HCT116 (cell line): Measurements from ENCODE around the gene NXF3. TPM values are rescaled to one million over a fixed set of nuclear protein-coding genes. Genes with fewer than 3 reads are reported as not detected.

Experiments
- ATAC-seq: fragments of 200-7000 bp; cut with Tn5 transposase; 2 replicates; pipeline ENCODE4 v1.9.1; 2020; ENCODE audit warnings: mild to moderate bottlenecking, moderate library complexity
- BruUV-seq: library from RNA; stranded (reverse); fragments of 400-500 nt; replicated peaks from 2 replicates; lab custom pipeline; 2021; lab: Mats Ljungman, UMichigan
- CTCF ChIA-PET: fragments of 300-600 bp; sonication (Branson Sonifier 250); formaldehyde crosslinking; loops from one replicate; lab custom pipeline; 2021; ENCODE audit warnings: antibody characterized with exemption; lab: Charles Lee
- POLR2A ChIA-PET: fragments of 300-600, 350-600 bp; sonication (Branson Sonifier 250); formaldehyde crosslinking; loops from one replicate; lab custom pipeline; 2021; ENCODE audit warnings: antibody characterized with exemption; lab: Charles Lee
- RAD21 ChIA-PET, 2 experiments: fragments of 300-600 bp; sonication (Branson Sonifier 250); formaldehyde crosslinking; loops; one replicate each; lab custom pipeline; 2023; ENCODE audit warnings: low total read pairs in 2 of 2; ENCODE audit not compliant: uncharacterized antibody in 2 of 2, unreplicated experiment in 2 of 2, low non-redundant PET in 1 of 2; lab: Charles Lee
- DNase-seq: peaks from one replicate; pipeline ENCODE4 v3.0.0-alpha.2; 2010; ENCODE audit warnings: low read depth, low spot score
- H2AFZ ChIP-seq: fragments of 200-600 bp; shearing (Covaris generic), sonication (generic); 2 replicates; pipeline ENCODE4 v1.6.1; 2017; ENCODE audit warnings: low read depth, mixed run types, mixed read lengths, antibody characterized with exemption, low read length; ENCODE audit not compliant: poor library complexity, severe bottlenecking
- H3K27ac ChIP-seq: 2 replicates; pipeline ENCODE4 v1.5.1; 2012; ENCODE audit warnings: low read depth, low read length
- H3K27me3 ChIP-seq: fragments of 200-600 bp; sonication (generic); 2 replicates; pipeline ENCODE4 v1.6.1; 2016; ENCODE audit warnings: mixed run types, low read length, mixed read lengths; ENCODE audit not compliant: insufficient read depth
- H3K36me3 ChIP-seq, 2 experiments: fragments of 200-500 bp in 1 of 2; fragments of 200-600 bp in 1 of 2; sonication (Bioruptor generic) in 1 of 2; sonication (generic) in 1 of 2; 2 replicates each; pipeline versions ENCODE4 v1.5.1 to v1.6.1; 2014 to 2016; ENCODE audit warnings: low read length in 2 of 2, inconsistent platforms in 1 of 2, mixed read lengths in 1 of 2, mixed run types in 1 of 2; ENCODE audit not compliant: insufficient read depth in 2 of 2, control insufficient read depth in 1 of 2
- H3K4me1 ChIP-seq, 2 experiments: fragments of 200-600 bp in 1 of 2; sonication (generic) in 1 of 2; 2 replicates each; pipeline versions ENCODE4 v1.5.1 to v1.6.1; 2012 to 2017; ENCODE audit warnings: low read length in 2 of 2, inconsistent platforms in 1 of 2, mild to moderate bottlenecking in 1 of 2, mixed read lengths in 1 of 2, mixed run types in 1 of 2, moderate library complexity in 1 of 2; ENCODE audit not compliant: insufficient read depth in 2 of 2, control insufficient read depth in 1 of 2
- H3K4me2 ChIP-seq: fragments of 200-600 bp; sonication (generic); 2 replicates; pipeline ENCODE4 v1.6.1; 2017; ENCODE audit warnings: mixed run types, low read length, mixed read lengths
- H3K4me3 ChIP-seq, 2 experiments: fragments of 200-600 bp in 1 of 2; sonication (generic) in 1 of 2; replicated peaks in 1 of 2; 2 replicates each; pipeline ENCODE4 v1.5.1; 2011 to 2016; ENCODE audit warnings: low read length in 2 of 2, control low read depth in 1 of 2, low read depth in 1 of 2, mild to moderate bottlenecking in 1 of 2, mixed read lengths in 1 of 2, mixed run types in 1 of 2
- H3K79me2 ChIP-seq: fragments of 200-600 bp; sonication (generic); 2 replicates; pipeline ENCODE4 v1.6.1; 2017; ENCODE audit warnings: mild to moderate bottlenecking, mixed run types, low read length, moderate library complexity, mixed read lengths; ENCODE audit not compliant: insufficient read depth
- H3K9ac ChIP-seq: fragments of 200-600 bp; sonication (generic); 2 replicates; pipeline ENCODE4 v1.6.1; 2016; ENCODE audit warnings: low read length, mixed read lengths
- H3K9me2 ChIP-seq: fragments of 200-600 bp; sonication (generic), shearing (Covaris generic); 2 replicates; pipeline ENCODE4 v1.6.1; 2017; ENCODE audit warnings: mixed run types, mild to moderate bottlenecking, moderate library complexity; ENCODE audit not compliant: insufficient read depth
- H3K9me3 ChIP-seq, 2 experiments: fragments of 200-500 bp in 1 of 2; fragments of 200-600 bp in 1 of 2; sonication (Bioruptor generic) in 1 of 2; sonication (generic) in 1 of 2; 2 replicates each; pipeline ENCODE4 v1.6.1; 2014 to 2017; ENCODE audit warnings: low read length in 2 of 2, mixed read lengths in 2 of 2, inconsistent platforms in 1 of 2, low read depth in 1 of 2, mild to moderate bottlenecking in 1 of 2, mixed run types in 1 of 2, moderate library complexity in 1 of 2; ENCODE audit not compliant: control insufficient read depth in 1 of 2, insufficient read depth in 1 of 2
- H4K20me1 ChIP-seq: fragments of 200-600 bp; sonication (generic), shearing (Covaris generic); 2 replicates; pipeline ENCODE4 v1.6.1; 2017; ENCODE audit warnings: mixed run types, mild to moderate bottlenecking, moderate library complexity; ENCODE audit not compliant: insufficient read depth
- CBX3 ChIP-seq: IDR thresholded peaks from 2 replicates; pipeline ENCODE4 v1.6.1; 2012; ENCODE audit warnings: low read depth
- CEBPB ChIP-seq: IDR thresholded peaks from 2 replicates; pipeline ENCODE4 v1.6.1; 2012; ENCODE audit warnings: low read depth
- CTCF ChIP-seq, 3 experiments: fragments of 200-600 bp in 1 of 3; sonication (generic) in 1 of 3; IDR thresholded peaks in 2 of 3; conservative IDR thresholded peaks in 1 of 3; 2 replicates each; pipeline ENCODE4 v1.5.1; 2012 to 2017; ENCODE audit warnings: low read depth in 2 of 3, low read length in 2 of 3, antibody characterized with exemption in 1 of 3, borderline replicate concordance in 1 of 3, control low read depth in 1 of 3, mild to moderate bottlenecking in 1 of 3, mixed read lengths in 1 of 3, mixed run types in 1 of 3, moderate library complexity in 1 of 3; ENCODE audit not compliant: insufficient read depth in 1 of 3
- EGR1 ChIP-seq: IDR thresholded peaks from 2 replicates; pipeline ENCODE4 v1.6.1; 2012; ENCODE audit warnings: low read depth
- EZH2 ChIP-seq: fragments of 200-600 bp; sonication (generic); IDR thresholded peaks from 2 replicates; pipeline ENCODE4 v1.6.1; 2017; ENCODE audit warnings: antibody characterized with exemption, mixed run types
- FOSL1 ChIP-seq: IDR thresholded peaks from 2 replicates; pipeline ENCODE4 v1.6.1; 2012; ENCODE audit warnings: low read depth
- JUND ChIP-seq: IDR thresholded peaks from 2 replicates; pipeline ENCODE4 v1.6.1; 2012
- POLR2A ChIP-seq: IDR thresholded peaks from 2 replicates; pipeline ENCODE4 v1.7.0; 2011; ENCODE audit warnings: borderline replicate concordance; ENCODE audit not compliant: insufficient read depth, insufficient read length; ENCODE audit errors: extremely low read depth
- RAD21 ChIP-seq: IDR thresholded peaks from 2 replicates; pipeline ENCODE4 v1.6.1; 2012; ENCODE audit warnings: low read depth, mild to moderate bottlenecking
- SIN3A ChIP-seq: IDR thresholded peaks from 2 replicates; pipeline ENCODE4 v1.6.1; 2012; ENCODE audit warnings: low read depth
- YY1 ChIP-seq: IDR thresholded peaks from 2 replicates; pipeline ENCODE4 v1.6.1; 2011; ENCODE audit warnings: low read length, low read depth, moderate library complexity, mild to moderate bottlenecking; ENCODE audit not compliant: insufficient replicate concordance; ENCODE audit errors: extremely low read depth
- ZBTB33 ChIP-seq: IDR thresholded peaks from 2 replicates; pipeline ENCODE4 v1.6.1; 2011; ENCODE audit warnings: mild to moderate bottlenecking, low read length, moderate library complexity; ENCODE audit not compliant: insufficient replicate concordance; ENCODE audit errors: extremely low read depth
- intact Hi-C: fragments of 100-400 bp; cut with micrococcal nuclease; formaldehyde crosslinking; loops from 2 replicates; pipeline ENCODE4 v1.10.0; 2022
- total RNA-seq: library from RNA; stranded (reverse); gene quantifications from one replicate; pipeline ENCODE4 v1.2.1, GENCODE V29; 2021; ENCODE audit not compliant: unreplicated experiment

The NXF3 gene
- total RNA-seq, 1 experiment from 2014 or later, result 0.25 TPM

GRCh38 chrX:103124284-103124683 lies 31.3 kb upstream of the NXF3 start:
- ATAC-seq (no peak), DNase-seq (no peak)
- CTCF ChIA-PET, result no interaction called here
- POLR2A ChIA-PET, result no interaction called here
- H3K9ac ChIP-seq, result no peak overlapping the region
- no peaks in the 10 kb centered on the region for H3K9me2 ChIP-seq
- H3K36me3 ChIP-seq, result no peaks in the 10 kb centered on the region
- H3K79me2 ChIP-seq, result no peaks in the 10 kb centered on the region
- H3K4me3 ChIP-seq, result no peak overlapping the region
- no peak overlapping the region for H3K27ac ChIP-seq
- H2AFZ ChIP-seq, result no peak overlapping the region
- TF ChIP-seq YY1 (no peak), EZH2 (no peak), CBX3 (no peak), POLR2A (no peak), CEBPB (no peak), CTCF (IDR thresholded peaks at IDR 0.05 in 2 of 3, conservative IDR thresholded peaks at IDR 0.05 in 1 of 3; ENCODE audit: borderline replicate concordance in 1 of 3, insufficient read depth in 1 of 3, low read depth in 2 of 3, low read length in 2 of 3) (no peak), FOSL1 (no peak), SIN3A (no peak), ZBTB33 (no peak), EGR1 (no peak), RAD21 (no peak), JUND (no peak)
- H3K9me3 ChIP-seq, result no peaks in the 10 kb centered on the region
- H3K4me2 ChIP-seq, result no peak overlapping the region
- no peaks in the 10 kb centered on the region for H3K27me3 ChIP-seq
- intact Hi-C loops, result no loop called here
- H3K4me1 ChIP-seq, result no peaks in the 10 kb centered on the region
- RAD21 ChIA-PET, result no interaction called here
- no peaks in the 10 kb centered on the region for H4K20me1 ChIP-seq
- BruUV-seq, result no TSS peak
